NK-92 (cell line): ENCODE data around the gene KLRB1.
"Not testable (repeated sequence)": the region's sequence is repeated elsewhere in the genome, so short reads cannot be mapped to it uniquely, and the experiment has no call there.

Experiments used
- DNase-seq: peaks from one replicate; lab custom pipeline; 2025; ENCODE audit not compliant: unreplicated experiment; lab: John Stamatoyannopoulos, UW

The KLRB1 gene

DNA sequence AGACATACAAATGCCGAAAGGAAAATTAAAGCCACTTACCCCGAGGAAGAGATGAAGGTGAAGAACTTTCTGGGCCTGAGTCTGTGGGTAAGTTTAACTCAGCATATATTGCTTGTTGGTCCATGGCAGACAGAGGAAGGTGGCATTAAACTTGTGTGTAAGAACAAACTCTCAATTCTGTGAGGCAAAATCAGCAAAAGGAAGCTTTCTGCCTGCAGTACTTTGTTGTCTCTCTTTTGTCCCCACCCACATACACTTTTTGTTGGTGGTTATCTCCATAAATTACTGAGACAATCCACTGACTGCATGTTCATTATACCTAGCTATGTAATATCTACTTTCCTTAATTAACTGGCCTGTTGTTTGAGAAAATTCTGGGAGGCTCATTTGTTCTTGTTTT lies at the start of gene KLRB1:
KLRB1 (minus strand) TSS at position 201 of the 400 bp plus-strand sequence; CDS start at position 124, 77 bp downstream.
- DNase-seq, result no peak

DNA sequence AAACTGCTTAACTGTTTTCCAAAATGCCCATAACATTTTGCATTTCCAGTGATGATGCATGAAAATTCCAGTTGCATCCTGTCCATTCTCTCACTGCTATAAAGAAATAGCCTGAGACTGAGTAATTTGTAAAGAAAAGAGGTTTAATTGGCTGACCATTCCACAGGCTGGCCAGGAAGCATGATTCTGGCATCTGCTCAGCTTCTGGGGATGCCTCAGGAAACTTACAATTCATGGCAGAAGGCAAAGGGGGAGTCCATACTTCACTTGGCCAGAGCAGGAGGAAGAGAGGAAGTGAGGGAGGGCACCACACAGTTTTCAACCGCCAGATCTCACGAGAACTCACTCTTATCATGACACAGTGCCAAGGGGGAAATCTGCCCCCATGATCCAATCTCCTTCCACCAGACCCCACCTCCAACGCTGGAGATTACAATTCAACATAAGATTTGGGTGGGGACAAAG lies 43.6 kb upstream of the KLRB1 start:
- DNase-seq, result no peak

DNA sequence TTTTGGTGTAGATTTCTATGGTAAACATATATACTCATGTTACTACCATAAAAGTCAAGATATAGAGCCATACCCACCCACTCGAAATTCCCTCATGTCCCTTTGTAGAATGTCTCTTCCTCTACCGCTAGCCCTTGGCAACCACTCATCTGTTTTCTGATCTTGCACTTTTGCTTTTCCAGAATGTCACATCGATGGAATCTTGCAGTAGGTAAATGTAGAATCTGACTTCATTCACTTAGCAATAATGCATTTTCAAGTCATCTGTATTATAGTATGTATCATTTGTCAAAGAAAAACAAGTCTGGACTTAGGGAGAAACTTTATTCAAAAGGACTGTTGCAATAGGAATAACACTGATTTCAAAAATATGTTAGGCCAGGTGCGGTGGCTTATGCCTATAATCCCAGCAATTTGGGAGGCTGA lies 42.4 kb upstream of the KLRB1 start:
- DNase-seq, result no peak

DNA sequence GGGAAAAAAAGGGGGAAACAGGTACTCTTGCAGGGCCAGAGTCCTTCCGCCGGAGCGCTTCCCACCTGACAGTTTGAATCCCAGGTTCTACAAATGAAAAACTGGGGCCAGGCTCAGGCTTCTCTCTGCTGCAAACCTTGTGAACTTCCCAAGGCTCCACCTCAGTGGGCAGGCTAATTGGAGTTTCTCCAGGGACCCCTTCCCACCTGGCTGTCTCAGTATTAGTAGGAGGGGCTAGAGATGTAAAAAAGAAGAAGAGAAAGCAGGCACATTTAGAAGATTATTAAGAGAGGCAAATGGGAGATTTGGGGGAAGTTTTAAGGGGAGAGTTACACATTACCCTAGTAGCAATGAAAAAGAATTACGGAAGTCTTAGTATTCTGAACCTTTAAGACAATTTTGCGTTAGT lies 41.8 kb upstream of the KLRB1 start:
- DNase-seq, result no peak

DNA sequence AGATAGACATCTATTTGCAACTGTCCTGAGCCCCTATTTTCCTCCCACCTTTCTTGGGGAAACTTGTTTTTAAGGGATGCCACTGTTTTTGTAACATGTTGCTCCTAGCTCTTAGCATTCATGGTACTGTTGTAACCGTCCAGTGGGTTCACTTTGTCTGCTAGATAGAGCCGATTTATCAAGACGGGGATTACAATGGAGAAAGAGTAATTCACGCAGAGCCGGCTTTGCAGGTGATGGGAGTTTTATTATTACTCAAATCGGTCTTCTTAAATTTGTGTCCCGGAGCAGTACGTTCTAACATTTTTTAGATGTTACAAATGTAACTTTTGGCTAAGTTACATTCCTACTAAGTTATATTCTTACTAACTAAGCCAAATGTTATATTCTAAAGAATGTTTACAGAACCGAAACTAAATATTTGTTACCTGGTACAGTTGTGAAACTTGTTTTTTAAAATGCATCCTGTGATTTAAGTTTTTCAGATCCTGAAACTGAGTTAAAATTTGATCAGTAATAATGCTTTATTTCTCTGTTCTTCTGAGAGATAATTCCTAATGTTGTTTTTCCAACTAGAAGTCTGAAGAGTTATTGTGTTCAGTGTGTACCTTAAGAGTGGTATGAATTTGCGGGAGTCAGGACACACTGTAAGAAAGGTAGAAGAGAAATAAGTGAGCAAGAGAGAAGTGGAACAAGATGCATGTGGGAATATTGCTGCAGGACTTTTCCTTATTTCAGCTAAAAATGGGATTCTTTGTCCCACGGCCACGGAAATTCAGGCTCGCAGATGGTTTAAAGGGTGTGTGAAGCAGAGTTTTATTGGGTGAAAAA lies 41.2 kb upstream of the KLRB1 start:
- DNase-seq, result no peak

DNA sequence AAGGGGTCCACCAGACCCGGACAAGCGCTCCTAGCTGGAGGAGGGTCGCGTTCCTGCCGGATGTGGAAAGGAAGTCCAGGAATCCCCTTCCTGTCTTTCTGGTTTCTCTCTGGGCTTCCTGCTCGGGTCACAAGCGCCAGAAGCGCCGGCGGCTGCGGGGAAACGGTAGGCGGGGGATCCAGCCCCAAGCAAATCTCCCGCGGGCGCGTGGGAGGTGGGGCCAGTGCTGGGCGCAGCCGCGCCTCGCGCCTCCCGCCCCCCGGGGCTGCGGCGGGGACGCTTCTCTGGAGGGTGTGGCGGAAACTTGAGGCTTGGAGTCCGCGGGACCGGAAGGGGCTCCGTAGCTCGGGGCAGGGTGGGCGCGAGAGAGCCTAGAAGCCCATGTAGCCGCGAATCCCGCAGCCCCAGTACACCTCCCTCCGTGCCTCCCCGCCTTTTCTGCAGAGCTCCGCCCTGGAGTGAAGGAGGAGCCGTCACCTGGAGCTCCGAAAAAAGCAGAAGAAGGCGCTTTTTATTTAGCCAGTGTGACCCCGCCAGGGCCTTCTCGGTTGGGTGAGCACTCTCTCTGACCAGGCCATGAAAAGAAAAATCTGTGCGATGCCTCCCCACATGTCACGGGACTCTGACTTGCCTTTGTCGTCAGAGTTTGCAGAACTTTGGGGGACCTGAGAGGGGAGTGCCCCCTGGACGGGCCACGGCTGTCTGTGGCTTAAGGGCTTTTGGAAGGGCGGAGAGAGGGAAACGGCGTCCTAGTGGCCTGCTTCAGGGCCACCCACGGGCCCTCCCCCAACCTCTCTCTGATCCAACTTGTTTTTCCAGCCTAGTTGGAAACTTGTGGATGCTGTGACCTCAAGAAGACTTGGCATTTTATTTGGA lies 40.3 kb upstream of the KLRB1 start:
- DNase-seq, result peak; percentile 40

DNA sequence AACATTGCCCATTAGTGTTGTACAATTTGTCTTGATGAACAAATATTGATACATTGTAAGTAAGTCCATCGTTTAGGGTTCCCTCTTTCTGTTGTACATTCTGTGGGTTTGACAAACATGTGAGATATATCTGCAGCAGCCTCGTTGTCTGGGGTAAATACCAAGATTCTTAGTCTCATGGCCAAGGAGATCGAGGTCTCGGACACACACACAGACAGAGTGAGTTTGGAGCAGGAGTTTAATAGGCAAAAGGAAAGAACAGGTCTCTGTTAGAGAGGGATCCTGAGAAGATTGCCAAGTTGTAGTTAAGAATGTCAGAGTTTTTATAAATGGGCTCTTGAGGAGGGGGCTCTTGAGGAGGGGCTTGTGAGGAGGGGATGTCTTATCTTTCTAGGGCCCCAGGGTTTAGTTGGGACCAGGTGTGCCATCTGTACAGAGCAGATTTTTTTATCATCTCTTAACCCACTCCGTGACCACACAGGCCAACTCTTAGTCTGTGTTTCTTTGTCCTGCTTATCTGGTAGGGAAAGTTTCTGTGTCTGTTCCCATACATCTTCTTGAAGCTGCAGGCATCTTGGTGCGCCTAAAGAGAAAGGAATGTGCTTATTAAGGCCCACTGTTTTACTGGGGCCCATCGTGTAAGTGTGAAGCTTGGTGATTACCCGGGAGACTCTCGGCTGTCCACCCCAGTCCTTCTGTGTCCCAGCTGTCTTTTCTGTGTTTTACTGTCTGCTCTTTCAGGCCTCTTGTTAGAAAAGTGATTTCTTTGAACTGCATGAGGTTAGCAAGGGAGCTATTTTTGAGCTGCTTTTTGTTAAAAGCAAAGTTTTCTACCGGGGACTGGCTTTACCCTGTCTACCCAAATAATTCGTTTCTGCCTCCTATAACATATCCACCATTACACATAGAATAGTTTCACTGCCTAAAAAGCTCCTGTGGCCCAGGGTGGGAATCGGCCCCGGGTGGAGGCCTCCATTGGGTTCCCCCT lies 39.4 kb upstream of the KLRB1 start:
- DNase-seq, result no peak

DNA sequence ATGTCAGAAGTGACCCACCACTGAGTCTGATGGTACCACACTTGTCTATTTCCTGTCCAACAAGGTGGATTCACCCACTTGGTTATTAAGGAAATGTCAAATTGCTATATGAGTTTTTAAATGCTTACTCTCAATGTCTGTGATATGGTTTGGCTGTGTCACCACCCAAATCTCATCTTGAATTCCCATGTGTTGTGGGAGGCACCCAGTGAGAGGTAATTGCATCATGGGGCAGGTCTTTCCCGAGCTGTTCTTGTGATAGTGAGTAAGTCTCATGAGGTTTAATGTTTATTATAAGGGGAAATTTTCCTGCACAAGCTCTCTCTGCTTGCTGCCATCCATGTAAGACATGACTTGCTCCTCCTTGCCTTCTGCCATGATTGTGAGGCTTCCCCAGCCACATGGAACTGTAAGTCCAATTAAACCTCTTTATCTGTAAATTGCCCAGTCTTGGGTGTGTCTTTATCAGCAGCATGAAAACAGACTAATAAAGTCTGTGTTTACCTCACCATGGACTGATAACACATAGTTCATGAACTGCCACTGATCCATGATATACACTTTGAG lies 37.4 kb upstream of the KLRB1 start:
- DNase-seq, result not testable (repeated sequence)

DNA sequence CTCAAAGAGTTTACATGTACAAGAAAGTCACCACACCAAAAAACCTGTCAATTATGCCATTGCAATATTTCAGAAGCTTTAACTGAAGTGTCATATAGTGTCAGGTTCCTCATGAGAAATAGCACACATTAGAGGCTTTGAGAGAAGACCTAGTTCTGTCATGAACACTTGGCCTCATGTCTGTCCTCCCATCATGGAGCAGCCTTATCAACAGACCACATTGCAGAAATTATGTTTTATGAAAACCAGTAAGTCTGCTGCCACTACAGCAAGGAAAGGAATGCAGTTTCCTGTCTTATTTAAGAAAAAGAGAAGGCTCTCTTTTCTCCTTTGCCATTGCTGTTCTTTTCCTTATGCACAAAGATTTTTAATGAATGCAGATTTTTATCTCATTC lies 35.5 kb upstream of the KLRB1 start:
- no peak for DNase-seq

DNA sequence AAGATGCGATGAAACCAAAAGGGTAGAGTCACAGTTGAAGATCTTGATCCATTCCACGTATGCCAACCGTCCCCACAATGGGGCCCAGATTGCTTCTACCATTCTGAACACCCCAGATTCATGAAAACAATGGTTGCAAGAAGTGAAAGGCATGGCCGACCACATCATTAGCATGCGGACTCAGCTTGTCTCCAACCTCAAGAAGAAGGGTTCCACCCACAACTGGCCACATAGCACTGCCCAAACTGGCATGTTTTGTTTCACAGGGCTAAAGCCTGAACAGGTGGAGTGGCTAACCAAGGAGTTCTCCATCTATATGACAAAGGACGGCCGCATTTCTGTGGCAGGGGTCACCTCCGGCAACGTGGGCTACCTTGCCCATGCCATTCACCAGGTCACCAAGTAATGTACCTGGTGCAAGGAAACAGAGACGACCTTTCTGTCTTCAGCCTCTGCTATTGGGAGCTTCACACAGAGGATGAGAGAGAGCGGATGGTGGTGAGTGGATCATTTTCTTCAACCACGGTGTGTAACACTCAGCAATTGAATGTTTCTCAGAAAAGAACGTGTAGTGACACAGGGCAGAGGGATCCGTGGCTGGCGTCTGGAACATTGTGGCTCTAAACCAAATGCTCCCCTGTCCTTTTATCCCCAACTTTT lies 35.0 kb upstream of the KLRB1 start:
- DNase-seq, result no peak

DNA sequence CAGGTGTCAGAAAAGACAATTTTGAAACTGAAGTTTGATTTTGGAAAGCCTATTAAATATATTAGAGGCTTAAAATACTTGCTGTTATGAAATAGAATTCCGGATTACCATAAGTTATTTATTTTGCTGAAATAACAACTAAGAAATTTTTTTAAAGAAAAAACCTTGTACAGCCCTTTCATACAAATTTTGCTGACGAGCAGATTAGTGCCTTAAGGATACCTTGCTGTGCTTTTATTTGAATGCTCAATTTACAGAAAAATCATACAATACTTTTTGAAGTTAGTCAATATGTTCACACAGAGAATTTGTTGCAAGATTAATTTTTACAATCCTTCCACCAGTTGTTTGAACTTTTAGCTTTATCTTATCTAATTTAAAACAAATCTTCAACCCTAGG lies 32.3 kb upstream of the KLRB1 start:
- no peak for DNase-seq

DNA sequence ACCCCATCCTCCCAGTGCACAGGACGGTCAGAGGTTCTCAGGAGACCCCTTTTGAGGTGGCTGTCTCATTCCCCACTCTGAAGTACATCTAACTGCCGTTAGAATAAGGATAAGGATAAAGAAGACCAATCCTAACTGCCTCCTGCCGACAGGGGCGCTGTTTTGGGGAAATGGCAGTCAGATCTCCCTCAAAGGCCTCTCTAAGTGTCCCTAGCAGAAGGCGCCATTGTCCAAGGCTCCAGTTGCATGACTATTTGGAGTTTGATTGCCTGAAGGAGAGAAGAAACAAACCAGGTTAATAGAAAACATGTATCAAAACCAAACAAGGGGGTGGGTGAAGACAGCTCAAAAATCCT lies 29.1 kb upstream of the KLRB1 start:
- no peak for DNase-seq

DNA sequence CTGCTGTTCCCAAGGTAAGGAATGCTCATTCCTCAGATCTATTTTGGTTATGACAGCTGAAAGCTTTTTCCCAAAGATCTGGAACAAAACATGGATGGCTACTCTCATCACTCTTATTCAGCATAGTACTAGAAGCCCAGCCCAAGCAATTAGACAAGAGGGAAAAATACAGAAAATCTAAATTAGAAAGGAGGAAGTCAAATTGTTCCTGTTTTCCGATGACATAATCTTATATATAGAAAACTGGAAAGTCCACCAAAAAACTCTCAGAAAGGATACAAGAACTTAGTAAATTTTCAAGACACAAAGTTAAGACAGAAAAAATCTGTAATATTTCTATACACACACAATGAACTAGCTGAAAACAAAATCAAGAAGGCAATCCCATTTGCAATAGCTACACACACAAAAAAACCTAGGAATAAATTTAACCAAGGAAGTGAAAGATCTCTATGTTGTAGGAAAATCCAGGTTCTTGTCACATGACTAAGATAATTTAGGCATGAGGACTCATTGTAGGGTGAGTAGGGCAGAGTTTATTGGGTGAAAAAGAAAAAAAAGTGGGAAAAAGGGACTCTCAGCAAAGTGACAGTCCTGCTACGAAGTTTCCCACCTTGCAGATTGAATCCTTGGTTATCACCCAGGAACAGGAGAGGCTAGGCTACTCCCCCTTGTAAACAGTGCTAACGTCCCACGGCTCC lies 28.6 kb upstream of the KLRB1 start:
- no peak for DNase-seq

DNA sequence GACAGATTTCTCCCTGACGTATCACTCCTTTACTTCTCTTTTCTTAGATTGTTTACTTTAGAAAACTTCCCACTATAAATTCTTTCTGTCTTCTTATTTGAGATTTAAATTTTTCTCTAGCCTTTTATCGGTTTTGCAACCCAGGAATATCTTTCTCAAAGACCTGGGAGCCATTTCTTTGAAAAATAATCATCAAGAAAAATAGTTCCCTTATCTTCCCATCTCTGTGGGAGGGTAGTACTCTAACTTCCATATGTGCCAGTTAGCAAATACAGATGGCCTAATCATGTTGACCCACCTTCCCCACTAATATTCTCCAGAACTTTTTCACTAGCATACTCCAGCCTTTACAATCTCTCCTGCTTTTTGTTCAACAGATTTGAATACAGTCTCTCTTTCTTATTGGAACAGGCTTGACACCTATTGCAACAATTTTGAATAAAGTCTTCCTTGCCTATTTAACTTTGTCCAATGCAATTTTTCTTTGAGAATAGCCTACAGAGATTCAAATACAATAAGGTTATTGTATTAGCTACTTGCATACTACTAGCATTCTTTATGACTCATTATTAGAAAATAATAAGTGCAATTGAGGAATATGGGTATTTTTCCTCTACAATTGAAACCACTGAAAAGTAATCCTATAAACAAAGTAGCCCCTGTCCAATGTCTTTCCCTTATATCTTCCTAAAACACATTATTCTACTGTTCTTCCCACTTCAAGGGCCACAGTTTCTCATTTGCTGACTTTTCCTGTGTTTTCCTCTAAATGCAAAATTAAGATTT lies 27.4 kb upstream of the KLRB1 start:
- no peak for DNase-seq

DNA sequence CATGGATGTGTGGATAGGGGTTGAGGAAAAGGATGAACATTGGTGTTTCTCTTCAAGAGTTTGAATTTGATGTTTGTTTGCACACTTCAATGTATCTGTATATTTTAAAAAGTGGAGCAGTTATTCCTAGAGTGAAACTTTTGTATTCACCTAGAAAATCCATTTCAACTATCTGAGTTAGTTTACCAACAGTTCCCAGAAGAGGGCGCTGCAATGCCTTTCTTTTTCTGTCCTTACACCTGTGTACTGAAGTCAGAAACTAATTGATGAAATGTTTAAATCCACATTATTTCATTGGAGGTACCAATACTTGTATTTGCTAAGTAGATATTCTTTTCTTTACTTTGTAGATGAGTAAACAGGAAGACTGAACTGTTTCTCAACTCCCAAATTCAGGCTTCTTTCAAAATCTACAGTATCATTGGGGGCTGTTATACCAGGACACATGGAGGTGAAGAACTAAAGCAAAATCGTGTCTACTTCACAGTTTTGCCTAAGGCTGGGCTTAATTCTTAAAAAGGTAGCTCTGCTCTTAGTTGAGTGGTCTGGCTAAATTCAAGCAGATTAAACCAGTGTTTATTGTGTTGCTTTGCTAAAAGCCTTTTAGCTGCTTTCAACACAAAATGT lies 26.6 kb upstream of the KLRB1 start:
- no peak for DNase-seq

DNA sequence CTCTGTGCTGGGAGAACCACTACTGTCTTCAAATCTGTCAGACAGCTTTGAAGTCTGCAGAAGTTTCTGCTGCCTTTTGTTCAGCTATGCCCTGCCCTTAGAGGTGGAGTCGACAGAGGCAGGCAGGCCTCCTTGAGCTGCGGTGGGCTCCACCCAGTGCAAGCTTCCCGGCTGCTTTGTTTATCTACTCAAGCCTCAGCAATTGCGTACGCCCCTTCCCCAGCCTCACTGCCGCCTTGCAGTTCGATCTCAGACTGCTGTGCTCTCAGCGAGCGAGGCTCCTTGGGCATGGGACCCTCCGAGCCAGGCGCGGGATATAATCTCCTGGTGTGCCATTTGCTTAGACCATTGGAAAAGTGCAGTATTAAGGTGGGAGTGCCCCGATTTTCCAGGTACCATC lies 25.1 kb upstream of the KLRB1 start:
- DNase-seq, result no peak

DNA sequence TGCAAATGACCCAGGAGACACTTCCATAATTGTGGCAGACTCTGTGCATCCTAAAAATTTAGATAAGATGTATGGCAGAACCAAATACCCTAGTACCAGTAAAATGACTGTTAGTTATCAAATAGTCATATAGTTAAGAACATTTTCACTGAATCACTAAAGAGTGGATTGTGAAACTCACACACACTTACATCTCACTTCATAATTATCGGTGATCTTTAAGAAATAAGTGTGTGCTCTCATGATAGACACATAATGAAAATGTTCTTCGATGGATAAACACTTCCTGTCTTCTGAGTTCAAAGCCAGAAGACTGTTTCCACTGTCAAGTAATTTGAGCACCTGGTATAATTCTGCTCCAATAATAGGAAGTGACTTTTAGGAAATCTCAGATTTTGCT lies 19.1 kb upstream of the KLRB1 start:
- no peak for DNase-seq

DNA sequence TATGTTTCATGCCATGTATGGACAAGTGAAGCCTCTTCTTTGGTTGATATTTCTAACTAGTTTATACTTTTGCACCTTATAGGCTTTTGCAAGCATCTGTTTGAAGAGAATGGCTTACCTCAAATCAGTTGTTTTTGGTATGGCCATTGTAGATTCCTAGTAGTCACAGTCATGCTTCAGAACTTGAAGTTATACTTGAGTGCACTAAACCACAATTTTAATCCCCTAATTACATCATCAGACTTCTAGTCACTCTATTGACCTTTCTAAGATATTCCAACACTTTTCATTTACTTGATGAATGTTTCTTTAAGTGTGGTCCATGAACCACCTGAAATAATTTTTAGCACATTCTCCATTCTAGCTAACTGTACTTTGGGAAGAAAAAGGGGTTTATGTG lies 18.6 kb upstream of the KLRB1 start:
- no peak for DNase-seq
